Activated CD4-positive, alpha-beta T cell treated with anti-CD3 and anti-CD28 coated beads for 36 hours (primary cell): ENCODE data around the gene CEP76. TPM values are rescaled to one million over a fixed set of nuclear protein-coding genes. Genes with fewer than 3 reads are reported as not detected.
"Not testable (repeated sequence)": the region's sequence is repeated elsewhere in the genome, so short reads cannot be mapped to it uniquely, and the experiment has no call there.

ENCODE experiments used
- ATAC-seq: fragments of 200-7000 bp; cut with Tn5 transposase; one replicate; pipeline ENCODE4 v1.10.0; 2021; ENCODE audit warnings: mild to moderate bottlenecking, moderate library complexity
- CTCF ChIA-PET: fragments of 350-600 bp; sonication (Branson Sonifier 250); formaldehyde crosslinking; loops from one replicate; lab custom pipeline; 2021; ENCODE audit warnings: antibody characterized with exemption; lab: Charles Lee
- POLR2A ChIA-PET: fragments of 350-600 bp; sonication (Branson Sonifier 250); formaldehyde crosslinking; loops from one replicate; lab custom pipeline; 2021; ENCODE audit warnings: antibody characterized with exemption, inconsistent platforms; lab: Charles Lee
- DNase-seq: peaks from one replicate; pipeline ENCODE4 v3.0.0-alpha.2; 2020
- H3K27ac Mint-ChIP-seq: one replicate; pipeline ENCODE4 v1.8.0; 2021; ENCODE audit warnings: mixed read lengths
- H3K27me3 Mint-ChIP-seq: one replicate; pipeline ENCODE4 v1.8.0; 2021; ENCODE audit warnings: mixed read lengths
- H3K36me3 Mint-ChIP-seq: one replicate; pipeline ENCODE4 v1.8.0; 2021; ENCODE audit warnings: low read depth, mixed read lengths
- H3K4me1 Mint-ChIP-seq: one replicate; pipeline ENCODE4 v1.8.0; 2021; ENCODE audit warnings: mixed read lengths
- H3K4me3 Mint-ChIP-seq: one replicate; pipeline ENCODE4 v1.8.0; 2021; ENCODE audit warnings: mild to moderate bottlenecking, moderate library complexity, mixed read lengths
- H3K9me3 Mint-ChIP-seq: one replicate; pipeline ENCODE4 v1.8.0; 2021; ENCODE audit warnings: low read depth, mixed read lengths
- intact Hi-C, 2 experiments: fragments of 100-400 bp; cut with DNase I in 1 of 2; cut with micrococcal nuclease in 1 of 2; formaldehyde crosslinking; loops; one replicate each; pipeline versions ENCODE4 v1.14.2 to v1.15.1; 2022 to 2024; cut with DNase I, micrococcal nuclease
- total RNA-seq, 2 experiments: library from RNA; stranded (reverse); gene quantifications; one replicate each; pipeline ENCODE4 v1.2.3, GENCODE V29; 2021

The CEP76 gene
- total RNA-seq, 2 experiments from 2014 or later = 12.5 to 13.9 TPM

DNA sequence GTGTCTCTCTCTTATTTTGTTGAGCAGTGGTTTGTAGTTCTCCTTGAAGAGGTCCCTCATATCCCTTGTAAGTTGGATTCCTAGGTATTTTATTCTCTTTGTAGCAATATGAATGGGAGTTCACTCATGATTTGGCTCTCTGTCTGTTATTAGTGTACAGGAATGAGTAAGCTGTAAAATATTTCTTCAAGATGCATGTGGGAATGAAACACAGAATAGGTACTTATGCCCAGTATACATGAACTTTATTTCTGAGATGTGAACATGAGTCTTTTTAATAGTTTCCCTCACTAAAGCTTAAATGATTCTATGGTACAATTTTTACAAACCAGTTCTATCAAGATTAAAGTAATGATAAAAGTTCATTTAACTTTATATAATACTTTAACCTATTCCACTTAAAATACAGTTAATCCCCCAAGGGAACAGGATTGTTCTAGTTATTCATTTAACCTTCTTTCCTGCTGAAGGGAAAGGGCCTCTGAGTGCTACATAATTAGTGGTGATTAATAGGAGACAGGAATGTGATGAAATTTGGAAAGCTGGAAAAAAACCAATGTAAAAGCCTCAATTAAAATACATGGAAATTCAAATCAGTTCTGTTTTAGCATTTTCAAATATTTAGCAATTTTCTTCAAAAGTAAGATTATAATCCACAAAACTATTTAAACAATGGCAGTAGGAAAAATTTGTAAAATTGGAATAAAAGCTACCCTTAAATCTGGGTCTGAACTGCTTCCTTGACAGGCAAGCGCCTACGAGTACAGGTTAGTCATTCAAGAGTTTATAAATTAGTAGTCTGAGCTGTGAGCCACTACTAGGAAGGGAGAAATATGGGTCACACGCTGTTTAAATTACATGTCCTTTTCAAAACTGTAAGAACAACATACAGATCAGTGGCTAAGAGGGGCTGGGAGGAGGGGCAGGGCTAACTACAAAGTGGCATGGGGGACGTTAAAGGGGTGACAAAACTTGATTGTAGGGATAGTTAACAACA lies 73.5 kb downstream of the CEP76 start:
- CTCF ChIA-PET = interaction anchor here (1.6 kb wide), 1 partner anchor 8 kb away, joined by 4 read pairs; no protein-coding TSS in a partner anchor
- ATAC-seq = no peak
- POLR2A ChIA-PET = no interaction called here

DNA sequence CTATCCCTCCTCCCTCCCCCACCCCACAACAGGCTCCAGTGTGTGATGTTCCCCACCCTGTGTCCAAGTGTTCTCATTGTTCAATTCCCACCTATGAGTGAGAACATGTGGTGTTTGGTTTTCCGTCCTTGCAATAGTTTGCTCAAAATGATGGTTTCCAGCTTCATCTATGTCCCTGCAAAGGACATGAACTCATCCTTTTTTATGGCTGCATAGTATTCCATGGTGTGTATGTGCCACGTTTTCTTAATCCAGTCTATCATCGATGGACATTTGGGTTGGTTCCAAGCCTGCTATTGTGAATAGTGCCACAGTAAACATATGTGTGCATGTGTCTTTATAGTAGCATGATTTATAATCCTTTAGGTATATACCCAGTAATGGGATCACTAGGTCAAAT lies 75.3 kb downstream of the CEP76 start:
- H3K4me3 Mint-ChIP-seq, POLR2A ChIA-PET, CTCF ChIA-PET, ATAC-seq, H3K27ac Mint-ChIP-seq, intact Hi-C loops, H3K9me3 Mint-ChIP-seq, DNase-seq, H3K36me3 Mint-ChIP-seq, H3K4me1 Mint-ChIP-seq, H3K27me3 Mint-ChIP-seq: not testable (repeated sequence)

More for the DNA sequence above, 73.5 kb downstream of the CEP76 start:
- Mint-ChIP-seq H3K27me3 (no peaks in the 10 kb centered on the region), H3K36me3 (no peaks in the 10 kb centered on the region), H3K27ac (no peak overlapping the region), H3K4me3 (no peak overlapping the region), H3K9me3 (no peaks in the 10 kb centered on the region), H3K4me1 (no peaks in the 10 kb centered on the region)
- DNase-seq = no peak
- intact Hi-C loops = no loop called here

GRCh38 chr18:12625241-12625640 lies 77.3 kb downstream of the CEP76 start:
- Mint-ChIP-seq H3K4me1 (no peaks in the 10 kb centered on the region), H3K4me3 (no peak overlapping the region), H3K9me3 (no peaks in the 10 kb centered on the region), H3K27ac (no peak overlapping the region), H3K36me3 (no peaks in the 10 kb centered on the region), H3K27me3 (peaks cover 2% of the 10 kb centered on the region)
- no peak for DNase-seq
- CTCF ChIA-PET = no interaction called here
- ATAC-seq = no peak
- intact Hi-C loops = no loop called here
- POLR2A ChIA-PET = no interaction called here

Other genes starting within 250 kb of the CEP76 start
- 1 to 10 TPM; 3.0 to 3.8 TPM for gene SPIRE1, start 44.6 kb downstream of the CEP76 start, total RNA-seq
- 100 to 1,000 TPM; 113 to 118 TPM for gene PSMG2, start 319 bp upstream of the CEP76 start, total RNA-seq
- gene PTPN2, start 181.5 kb upstream of the CEP76 start, total RNA-seq = 10 to 100 TPM; 60.6 to 72.9 TPM
- 100 to 1,000 TPM; 100 to 107 TPM for gene SEH1L, start 245.3 kb upstream of the CEP76 start, total RNA-seq